ENCODE results near the gene SLC5A3.

Gene SLC5A3

DNA sequence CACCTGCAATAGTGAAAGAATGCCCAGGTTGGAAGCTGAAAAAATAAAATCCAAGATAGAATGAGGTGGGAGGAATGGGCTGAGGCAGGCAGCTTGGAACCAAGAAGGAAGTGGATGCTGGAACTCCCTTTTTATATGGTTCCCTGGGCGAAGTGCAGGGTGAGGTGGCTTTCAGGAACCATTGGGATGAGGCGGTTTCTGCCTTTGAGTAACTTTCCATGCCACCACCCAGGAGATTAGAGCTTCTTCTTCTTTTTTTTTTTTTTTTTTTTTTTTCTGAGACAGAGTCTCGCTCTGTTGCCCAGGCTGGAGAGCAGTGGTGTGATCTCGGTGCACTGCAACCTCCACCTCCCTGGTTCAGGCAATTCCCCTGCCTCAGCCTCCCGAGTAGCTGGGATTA is 17.8 kb upstream of the SLC5A3 start (continued):
- TF ChIP-seq, protein P1, sequence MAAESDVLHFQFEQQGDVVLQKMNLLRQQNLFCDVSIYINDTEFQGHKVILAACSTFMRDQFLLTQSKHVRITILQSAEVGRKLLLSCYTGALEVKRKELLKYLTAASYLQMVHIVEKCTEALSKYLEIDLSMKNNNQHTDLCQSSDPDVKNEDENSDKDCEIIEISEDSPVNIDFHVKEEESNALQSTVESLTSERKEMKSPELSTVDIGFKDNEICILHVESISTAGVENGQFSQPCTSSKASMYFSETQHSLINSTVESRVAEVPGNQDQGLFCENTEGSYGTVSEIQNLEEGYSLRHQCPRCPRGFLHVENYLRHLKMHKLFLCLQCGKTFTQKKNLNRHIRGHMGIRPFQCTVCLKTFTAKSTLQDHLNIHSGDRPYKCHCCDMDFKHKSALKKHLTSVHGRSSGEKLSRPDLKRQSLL (tag by site-specific recombination; IDR thresholded peaks at IDR 0.05) = no peak
- TF ChIP-seq, protein P2, sequence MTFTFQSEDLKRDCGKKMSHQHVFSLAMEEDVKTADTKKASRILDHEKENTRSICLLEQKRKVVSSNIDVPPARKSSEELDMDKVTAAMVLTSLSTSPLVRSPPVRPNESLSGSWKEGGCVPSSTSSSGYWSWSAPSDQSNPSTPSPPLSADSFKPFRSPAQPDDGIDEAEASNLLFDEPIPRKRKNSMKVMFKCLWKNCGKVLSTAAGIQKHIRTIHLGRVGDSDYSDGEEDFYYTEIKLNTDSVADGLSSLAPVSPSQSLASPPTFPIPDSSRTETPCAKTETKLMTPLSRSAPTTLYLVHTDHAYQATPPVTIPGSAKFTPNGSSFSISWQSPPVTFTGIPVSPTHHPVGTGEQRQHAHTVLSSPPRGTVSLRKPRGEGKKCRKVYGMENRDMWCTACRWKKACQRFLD (tag by site-specific recombination; IDR thresholded peaks at IDR 0.05) = no peak
- no peak for TF ChIP-seq GFI1B (tag by site-specific recombination; IDR thresholded peaks at IDR 0.05)

DNA sequence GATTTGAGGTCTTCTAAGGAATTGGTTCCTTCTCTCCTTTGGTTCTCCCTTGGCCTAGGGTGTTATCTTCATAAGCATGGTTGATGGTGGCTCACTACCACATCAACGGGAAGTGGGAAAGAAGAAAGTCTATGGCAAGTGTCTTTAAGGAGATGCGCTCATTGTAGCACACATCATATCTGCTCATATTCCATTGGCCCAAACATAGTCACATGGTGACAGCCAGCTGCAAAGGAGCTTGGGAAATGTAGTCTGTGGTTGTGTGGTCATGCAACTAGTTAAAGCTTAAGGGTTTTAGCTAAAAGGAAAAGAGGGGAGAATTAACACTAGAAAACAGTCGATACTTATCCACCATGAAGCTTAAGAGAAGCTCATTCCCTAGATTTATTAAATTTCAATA is 11.4 kb upstream of the SLC5A3 start:
- POLR2A ChIA-PET = interaction anchor here (1.0 to 1.1 kb wide), 2 partner anchors 11 to 12 kb away, joined by 3 to 5 read pairs; partner anchors contain the start of genes MRPS6 and SLC5A3
- no peaks in the 10 kb centered on the region for H3K9me3 ChIP-seq (ENCODE audit: control insufficient read depth, insufficient read depth, low read depth, low read length)

DNA sequence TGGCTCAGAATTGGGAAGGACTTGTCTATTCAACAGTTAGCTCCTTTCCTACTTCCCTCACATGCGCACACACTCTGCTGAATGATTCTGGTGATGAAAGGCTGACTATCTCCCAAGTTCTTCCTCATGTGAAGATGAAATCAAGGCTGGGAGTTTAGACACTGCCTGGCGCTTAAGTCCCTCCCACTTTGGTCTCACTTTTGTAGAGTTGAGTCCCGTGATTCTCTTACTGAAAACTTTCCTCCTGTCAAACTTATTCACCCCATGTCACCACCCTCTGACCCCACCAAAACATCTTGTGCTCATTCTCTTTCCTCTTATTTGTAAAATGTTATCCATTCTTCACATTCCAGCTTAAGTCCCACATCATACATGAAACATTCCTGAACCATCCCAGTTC is 8.4 kb upstream of the SLC5A3 start:
- H3K36me3 ChIP-seq (ENCODE audit: control insufficient read depth in 2 of 2, insufficient read depth in 1 of 2, low read length in 2 of 2) = no peaks in the 10 kb centered on the region
- no peaks in the 10 kb centered on the region for H3K4me1 ChIP-seq (ENCODE audit: control insufficient read depth, insufficient read depth, low read length)
- CTCF ChIA-PET = interaction anchor here (0.7 to 1.4 kb wide), 3 partner anchors 120 to 281 kb away, joined by 3 to 9 read pairs (median 3); no protein-coding TSS in a partner anchor
- no peak overlapping the region for H3K27ac ChIP-seq (ENCODE audit: extremely low read depth, low read depth, low read length)
- no peak overlapping the region for H3K4me3 ChIP-seq (ENCODE audit: low read depth, low read length)
- no peak for TF ChIP-seq HOXD13 (CRISPR knock-in tag; IDR thresholded peaks at IDR 0.05; ENCODE audit: borderline replicate concordance)
- no peak for TF ChIP-seq ZNF654 (tag by site-specific recombination; IDR thresholded peaks at IDR 0.05; ENCODE audit: low read depth)
- TF ChIP-seq, protein P3, sequence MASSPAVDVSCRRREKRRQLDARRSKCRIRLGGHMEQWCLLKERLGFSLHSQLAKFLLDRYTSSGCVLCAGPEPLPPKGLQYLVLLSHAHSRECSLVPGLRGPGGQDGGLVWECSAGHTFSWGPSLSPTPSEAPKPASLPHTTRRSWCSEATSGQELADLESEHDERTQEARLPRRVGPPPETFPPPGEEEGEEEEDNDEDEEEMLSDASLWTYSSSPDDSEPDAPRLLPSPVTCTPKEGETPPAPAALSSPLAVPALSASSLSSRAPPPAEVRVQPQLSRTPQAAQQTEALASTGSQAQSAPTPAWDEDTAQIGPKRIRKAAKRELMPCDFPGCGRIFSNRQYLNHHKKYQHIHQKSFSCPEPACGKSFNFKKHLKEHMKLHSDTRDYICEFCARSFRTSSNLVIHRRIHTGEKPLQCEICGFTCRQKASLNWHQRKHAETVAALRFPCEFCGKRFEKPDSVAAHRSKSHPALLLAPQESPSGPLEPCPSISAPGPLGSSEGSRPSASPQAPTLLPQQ (tag by site-specific recombination; IDR thresholded peaks at IDR 0.05) = no peak
- TF ChIP-seq ZNF202 (tag by site-specific recombination; IDR thresholded peaks at IDR 0.05; ENCODE audit: borderline replicate concordance) = no peak
- TF ChIP-seq ZFHX2 (tag by site-specific recombination; conservative IDR thresholded peaks at IDR 0.05) = no peak
- TF ChIP-seq ZNF184 (tag by site-specific recombination; IDR thresholded peaks at IDR 0.05) = no peak
- TF ChIP-seq, protein P4, sequence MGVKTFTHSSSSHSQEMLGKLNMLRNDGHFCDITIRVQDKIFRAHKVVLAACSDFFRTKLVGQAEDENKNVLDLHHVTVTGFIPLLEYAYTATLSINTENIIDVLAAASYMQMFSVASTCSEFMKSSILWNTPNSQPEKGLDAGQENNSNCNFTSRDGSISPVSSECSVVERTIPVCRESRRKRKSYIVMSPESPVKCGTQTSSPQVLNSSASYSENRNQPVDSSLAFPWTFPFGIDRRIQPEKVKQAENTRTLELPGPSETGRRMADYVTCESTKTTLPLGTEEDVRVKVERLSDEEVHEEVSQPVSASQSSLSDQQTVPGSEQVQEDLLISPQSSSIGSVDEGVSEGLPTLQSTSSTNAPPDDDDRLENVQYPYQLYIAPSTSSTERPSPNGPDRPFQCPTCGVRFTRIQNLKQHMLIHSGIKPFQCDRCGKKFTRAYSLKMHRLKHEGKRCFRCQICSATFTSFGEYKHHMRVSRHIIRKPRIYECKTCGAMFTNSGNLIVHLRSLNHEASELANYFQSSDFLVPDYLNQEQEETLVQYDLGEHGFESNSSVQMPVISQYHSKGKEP (tag by site-specific recombination; IDR thresholded peaks at IDR 0.05) = no peak
- TF ChIP-seq GLI4 (tag by site-specific recombination; IDR thresholded peaks at IDR 0.05) = no peak
- no peak for TF ChIP-seq GLIS2 (tag by site-specific recombination; IDR thresholded peaks at IDR 0.05)
- no peak for TF ChIP-seq HOXA7 (CRISPR knock-in tag; IDR thresholded peaks at IDR 0.05; ENCODE audit: borderline replicate concordance)
- no peak for TF ChIP-seq ZNF146 (tag by site-specific recombination; IDR thresholded peaks at IDR 0.05)
- TF ChIP-seq ZNF350 (tag by site-specific recombination; IDR thresholded peaks at IDR 0.05) = no peak
- no peak for TF ChIP-seq ZNF510 (tag by site-specific recombination; IDR thresholded peaks at IDR 0.05; ENCODE audit: insufficient replicate concordance)
- no peak for TF ChIP-seq ZNF830 (tag by site-specific recombination; IDR thresholded peaks at IDR 0.05; ENCODE audit: low read depth)
- TF ChIP-seq, protein P5, sequence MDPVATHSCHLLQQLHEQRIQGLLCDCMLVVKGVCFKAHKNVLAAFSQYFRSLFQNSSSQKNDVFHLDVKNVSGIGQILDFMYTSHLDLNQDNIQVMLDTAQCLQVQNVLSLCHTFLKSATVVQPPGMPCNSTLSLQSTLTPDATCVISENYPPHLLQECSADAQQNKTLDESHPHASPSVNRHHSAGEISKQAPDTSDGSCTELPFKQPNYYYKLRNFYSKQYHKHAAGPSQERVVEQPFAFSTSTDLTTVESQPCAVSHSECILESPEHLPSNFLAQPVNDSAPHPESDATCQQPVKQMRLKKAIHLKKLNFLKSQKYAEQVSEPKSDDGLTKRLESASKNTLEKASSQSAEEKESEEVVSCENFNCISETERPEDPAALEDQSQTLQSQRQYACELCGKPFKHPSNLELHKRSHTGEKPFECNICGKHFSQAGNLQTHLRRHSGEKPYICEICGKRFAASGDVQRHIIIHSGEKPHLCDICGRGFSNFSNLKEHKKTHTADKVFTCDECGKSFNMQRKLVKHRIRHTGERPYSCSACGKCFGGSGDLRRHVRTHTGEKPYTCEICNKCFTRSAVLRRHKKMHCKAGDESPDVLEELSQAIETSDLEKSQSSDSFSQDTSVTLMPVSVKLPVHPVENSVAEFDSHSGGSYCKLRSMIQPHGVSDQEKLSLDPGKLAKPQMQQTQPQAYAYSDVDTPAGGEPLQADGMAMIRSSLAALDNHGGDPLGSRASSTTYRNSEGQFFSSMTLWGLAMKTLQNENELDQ (tag by site-specific recombination; IDR thresholded peaks at IDR 0.05; ENCODE audit: low read depth) = no peak
- TF ChIP-seq ZNF426 (tag by site-specific recombination; IDR thresholded peaks at IDR 0.05) = no peak
- H3K9me3 ChIP-seq (ENCODE audit: control insufficient read depth, insufficient read depth, low read depth, low read length) = no peaks in the 10 kb centered on the region
- POLR2A ChIA-PET = no interaction called here

More for the DNA sequence above, 11.4 kb upstream of the SLC5A3 start:
- Histone ChIP-seq H3K36me3 (ENCODE audit: control insufficient read depth in 2 of 2, insufficient read depth in 1 of 2, low read length in 2 of 2) (no peaks in the 10 kb centered on the region), H3K4me1 (ENCODE audit: control insufficient read depth, insufficient read depth, low read length) (no peaks in the 10 kb centered on the region), H3K27ac (ENCODE audit: extremely low read depth, low read depth, low read length) (no peak overlapping the region), H3K4me3 (ENCODE audit: low read depth, low read length) (no peak overlapping the region)
- TF ChIP-seq, protein P6, sequence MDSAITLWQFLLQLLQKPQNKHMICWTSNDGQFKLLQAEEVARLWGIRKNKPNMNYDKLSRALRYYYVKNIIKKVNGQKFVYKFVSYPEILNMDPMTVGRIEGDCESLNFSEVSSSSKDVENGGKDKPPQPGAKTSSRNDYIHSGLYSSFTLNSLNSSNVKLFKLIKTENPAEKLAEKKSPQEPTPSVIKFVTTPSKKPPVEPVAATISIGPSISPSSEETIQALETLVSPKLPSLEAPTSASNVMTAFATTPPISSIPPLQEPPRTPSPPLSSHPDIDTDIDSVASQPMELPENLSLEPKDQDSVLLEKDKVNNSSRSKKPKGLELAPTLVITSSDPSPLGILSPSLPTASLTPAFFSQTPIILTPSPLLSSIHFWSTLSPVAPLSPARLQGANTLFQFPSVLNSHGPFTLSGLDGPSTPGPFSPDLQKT (IDR thresholded peaks at IDR 0.05; ENCODE audit: borderline replicate concordance, low read depth, low read length) = no peak
- TF ChIP-seq SCRT2 (tag by site-specific recombination; IDR thresholded peaks at IDR 0.05) = peak; percentile 62
- CTCF ChIA-PET = interaction anchor here (0.8 kb wide), 1 partner anchor 14 kb away, joined by 3 read pairs; no protein-coding TSS in a partner anchor

Data from HEK293 (cell line).